ENCODE data around the gene SRI. TPM values are rescaled to one million over a fixed set of nuclear protein-coding genes. Genes with fewer than 3 reads are reported as not detected.

The SRI gene
- total RNA-seq, 2 experiments from 2014 or later = 44.3 to 45.7 TPM

DNA sequence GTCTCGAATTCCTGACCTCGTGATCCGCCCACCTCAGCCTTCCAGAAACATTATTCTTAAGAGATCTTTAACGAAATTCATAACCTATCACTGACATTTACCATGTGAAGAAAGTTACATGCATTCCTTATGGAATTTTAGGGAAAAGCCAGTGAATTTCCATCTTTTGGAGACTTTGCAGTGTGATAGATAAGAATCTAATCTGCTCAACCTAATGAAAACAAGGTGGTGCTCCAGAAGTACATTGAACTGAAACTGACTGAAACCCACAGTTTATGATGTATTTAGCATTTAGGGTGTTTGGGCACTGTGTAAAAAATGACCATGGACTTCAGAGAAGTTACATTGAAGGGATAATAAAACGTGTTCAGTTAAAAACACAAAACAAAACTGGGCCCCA is 43.6 kb downstream of the SRI start:
- TF ChIP-seq, protein P1, sequence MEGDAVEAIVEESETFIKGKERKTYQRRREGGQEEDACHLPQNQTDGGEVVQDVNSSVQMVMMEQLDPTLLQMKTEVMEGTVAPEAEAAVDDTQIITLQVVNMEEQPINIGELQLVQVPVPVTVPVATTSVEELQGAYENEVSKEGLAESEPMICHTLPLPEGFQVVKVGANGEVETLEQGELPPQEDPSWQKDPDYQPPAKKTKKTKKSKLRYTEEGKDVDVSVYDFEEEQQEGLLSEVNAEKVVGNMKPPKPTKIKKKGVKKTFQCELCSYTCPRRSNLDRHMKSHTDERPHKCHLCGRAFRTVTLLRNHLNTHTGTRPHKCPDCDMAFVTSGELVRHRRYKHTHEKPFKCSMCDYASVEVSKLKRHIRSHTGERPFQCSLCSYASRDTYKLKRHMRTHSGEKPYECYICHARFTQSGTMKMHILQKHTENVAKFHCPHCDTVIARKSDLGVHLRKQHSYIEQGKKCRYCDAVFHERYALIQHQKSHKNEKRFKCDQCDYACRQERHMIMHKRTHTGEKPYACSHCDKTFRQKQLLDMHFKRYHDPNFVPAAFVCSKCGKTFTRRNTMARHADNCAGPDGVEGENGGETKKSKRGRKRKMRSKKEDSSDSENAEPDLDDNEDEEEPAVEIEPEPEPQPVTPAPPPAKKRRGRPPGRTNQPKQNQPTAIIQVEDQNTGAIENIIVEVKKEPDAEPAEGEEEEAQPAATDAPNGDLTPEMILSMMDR (IDR thresholded peaks at IDR 0.05) = no peak
- no peak for DNase-seq
- no peak overlapping the region for H3K27ac Mint-ChIP-seq

GRCh38 chr7:88172842-88173241 is 47.0 kb downstream of the SRI start:
- no peaks in the 10 kb centered on the region for H3K27me3 ChIP-seq (ENCODE audit: control insufficient read depth in 1 of 2, insufficient read depth in 2 of 2, low read length in 2 of 2)
- H3K27ac ChIP-seq (ENCODE audit: low read depth in 1 of 2, low read length in 2 of 2) = no peak overlapping the region
- intact Hi-C loops (cut with DNase I, micrococcal nuclease) = loop anchor here in 1 of 2 experiments (5.0 kb wide), 1 partner anchor 376 kb away; no protein-coding TSS in a partner anchor
- no peaks in the 10 kb centered on the region for H3K4me1 Mint-ChIP-seq (ENCODE audit: low read depth)
- CTCF ChIA-PET = no interaction called here
- POLR2A ChIA-PET = no interaction called here
- H3K36me3 ChIP-seq (ENCODE audit: insufficient read depth, low read length) = no peaks in the 10 kb centered on the region
- no peak overlapping the region for H3K4me3 Mint-ChIP-seq
- no peaks in the 10 kb centered on the region for H3K9me3 Mint-ChIP-seq
- H3K27me3 Mint-ChIP-seq = no peaks in the 10 kb centered on the region
- no peaks in the 10 kb centered on the region for H3K9me3 ChIP-seq (ENCODE audit: control insufficient read depth in 1 of 2, insufficient read depth in 1 of 2, low read length in 2 of 2)
- no peak overlapping the region for H3K27ac Mint-ChIP-seq
- no peak for DNase-seq
- H3K4me3 ChIP-seq (ENCODE audit: low read length) = no peak overlapping the region
- no peaks in the 10 kb centered on the region for H3K36me3 Mint-ChIP-seq (ENCODE audit: low read depth)
- H3K4me1 ChIP-seq (ENCODE audit: insufficient read depth, low read length) = no peaks in the 10 kb centered on the region
- TF ChIP-seq, protein P1 (IDR thresholded peaks at IDR 0.05) = no peak
- ATAC-seq (ENCODE audit: poor library complexity) = no peak

More for the DNA sequence above, 43.6 kb downstream of the SRI start:
- no peaks in the 10 kb centered on the region for H3K9me3 Mint-ChIP-seq
- Histone ChIP-seq H3K4me1 (ENCODE audit: insufficient read depth, low read length) (no peaks in the 10 kb centered on the region), H3K4me3 (ENCODE audit: low read length) (no peak overlapping the region), H3K9me3 (ENCODE audit: control insufficient read depth in 1 of 2, insufficient read depth in 1 of 2, low read length in 2 of 2) (no peaks in the 10 kb centered on the region), H3K27ac (ENCODE audit: low read depth in 1 of 2, low read length in 2 of 2) (no peak overlapping the region), H3K27me3 (ENCODE audit: control insufficient read depth in 1 of 2, insufficient read depth in 2 of 2, low read length in 2 of 2) (no peaks in the 10 kb centered on the region), H3K36me3 (ENCODE audit: insufficient read depth, low read length) (no peaks in the 10 kb centered on the region)
- no peaks in the 10 kb centered on the region for H3K36me3 Mint-ChIP-seq (ENCODE audit: low read depth)
- intact Hi-C loops (cut with DNase I, micrococcal nuclease) = no loop called here
- H3K27me3 Mint-ChIP-seq = no peaks in the 10 kb centered on the region
- H3K4me3 Mint-ChIP-seq = no peak overlapping the region
- H3K4me1 Mint-ChIP-seq (ENCODE audit: low read depth) = no peaks in the 10 kb centered on the region
- ChIA-PET POLR2A (no interaction called here), CTCF (no interaction called here)
- no peak for ATAC-seq (ENCODE audit: poor library complexity)

DNA sequence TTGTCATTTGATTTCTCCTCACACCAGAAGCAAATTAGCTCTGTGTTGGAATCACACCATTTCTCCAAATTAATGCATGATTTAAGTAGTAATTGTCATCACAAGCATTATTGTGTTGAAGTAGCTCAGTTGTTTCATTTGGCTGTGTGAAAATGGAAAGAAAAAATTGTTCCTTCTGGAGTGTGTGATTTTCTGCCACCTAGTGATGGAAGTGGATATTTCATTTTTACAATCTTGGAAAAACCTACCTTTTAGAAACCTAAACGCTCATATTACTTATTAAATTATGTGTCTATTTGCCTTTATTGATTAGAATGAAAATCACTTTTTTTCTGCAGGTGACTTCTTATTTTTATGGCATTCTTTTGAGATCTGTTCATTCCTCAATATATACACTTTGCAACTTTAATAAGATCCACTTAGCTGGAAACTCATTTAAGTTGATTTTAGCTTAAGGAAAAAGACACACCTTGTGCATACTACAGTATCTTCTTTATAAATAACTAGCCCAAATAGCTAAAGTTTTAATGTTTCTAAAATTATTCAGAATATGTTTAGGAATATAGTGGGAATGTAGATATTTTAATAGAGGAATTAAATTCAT is 50.0 kb downstream of the SRI start:
- POLR2A ChIA-PET = no interaction called here
- H3K4me1 ChIP-seq (ENCODE audit: insufficient read depth, low read length) = no peaks in the 10 kb centered on the region
- H3K9me3 ChIP-seq (ENCODE audit: control insufficient read depth in 1 of 2, insufficient read depth in 1 of 2, low read length in 2 of 2) = no peaks in the 10 kb centered on the region
- peak in 3 of 14 experiments; percentile 2 to 7 (median 2) for DNase-seq
- H3K4me3 ChIP-seq (ENCODE audit: low read length) = no peak overlapping the region
- Mint-ChIP-seq H3K9me3 (no peaks in the 10 kb centered on the region), H3K36me3 (ENCODE audit: low read depth) (no peaks in the 10 kb centered on the region), H3K27ac (no peak overlapping the region), H3K4me3 (no peak overlapping the region), H3K4me1 (ENCODE audit: low read depth) (no peaks in the 10 kb centered on the region), H3K27me3 (no peaks in the 10 kb centered on the region)
- CTCF ChIA-PET = interaction anchor here (0.6 to 1.1 kb wide), 2 partner anchors 8 to 51 kb away, joined by 3 read pairs; no protein-coding TSS in a partner anchor
- TF ChIP-seq, protein P1 (IDR thresholded peaks at IDR 0.05) = peak; percentile 66
- intact Hi-C loops (cut with DNase I, micrococcal nuclease) = loop anchor here in 1 of 2 experiments (5.0 kb wide), 1 partner anchor 373 kb away; no protein-coding TSS in a partner anchor
- no peak overlapping the region for H3K27ac ChIP-seq (ENCODE audit: low read depth in 1 of 2, low read length in 2 of 2)
- ATAC-seq (ENCODE audit: poor library complexity) = no peak
- H3K36me3 ChIP-seq (ENCODE audit: insufficient read depth, low read length) = no peaks in the 10 kb centered on the region
- H3K27me3 ChIP-seq (ENCODE audit: control insufficient read depth in 1 of 2, insufficient read depth in 2 of 2, low read length in 2 of 2) = no peaks in the 10 kb centered on the region
